ENCODE data around the gene FAM110A.

FAM110A gene

GRCh38 chr20:889106-889505 lies 55.6 kb downstream of the FAM110A start:
- Histone ChIP-seq H4K8ac (ENCODE audit: low read depth, low read length) (no peak overlapping the region), H3K79me1 (ENCODE audit: low read depth, low read length) (no peaks in the 10 kb centered on the region), H2BK12ac (ENCODE audit: low read length) (no peak overlapping the region), H2AFZ (ENCODE audit: low read length) (no peak overlapping the region), H3K4ac (ENCODE audit: low read length) (no peak overlapping the region), H3K4me3 (ENCODE audit: low read length in 2 of 2) (no peak overlapping the region), H3K27me3 (ENCODE audit: control insufficient read depth in 3 of 3, insufficient read depth in 3 of 3, low read depth in 1 of 3, low read length in 3 of 3) (peaks cover 0 to 31% (median 2%) of the 10 kb centered on the region in 3 experiments), H3K23ac (ENCODE audit: low read depth, low read length, poor library complexity) (no peak overlapping the region), H3K36me3 (replicated peaks in 1 of 2; ENCODE audit: control insufficient read depth in 2 of 2, insufficient read depth in 2 of 2, low read length in 2 of 2) (no peaks in the 10 kb centered on the region), H2BK120ac (ENCODE audit: low read depth, low read length) (no peak overlapping the region), H3K4me1 (ENCODE audit: control insufficient read depth in 2 of 2, insufficient read depth in 1 of 2, low read depth in 1 of 2, low read length in 2 of 2) (peaks cover 0 to 6% of the 10 kb centered on the region in 2 donors), H2BK5ac (ENCODE audit: low read length) (no peak overlapping the region), H3K4me2 (ENCODE audit: insufficient read depth, low read length, poor library complexity, severe bottlenecking) (no peak overlapping the region), H3K14ac (ENCODE audit: low read length) (no peak overlapping the region), H3K9me3 (replicated peaks in 1 of 2; ENCODE audit: control insufficient read depth in 2 of 2, insufficient read depth in 1 of 2, low read depth in 1 of 2, low read length in 2 of 2) (no peaks in the 10 kb centered on the region), H3K18ac (ENCODE audit: low read length) (no peak overlapping the region), H2BK15ac (ENCODE audit: low read length) (no peak overlapping the region), H3K27ac (replicated peaks; ENCODE audit: low read length) (no peak overlapping the region), H3K9ac (ENCODE audit: low read depth, low read length, poor library complexity) (no peak overlapping the region), H4K91ac (ENCODE audit: low read depth, low read length, poor library complexity) (no peak overlapping the region), H2AK5ac (ENCODE audit: low read depth, low read length) (no peak overlapping the region)
- WGBS, 2 donors (ENCODE audit: extremely low coverage in 2 of 2, insufficient read length in 2 of 2, insufficient replicate concordance in 1 of 2) = no CpG with 5 or more reads among the region's 5 CpGs
- DNase-seq (ENCODE audit: low spot score) = no peak

GRCh38 chr20:889932-890463 lies 56.5 kb downstream of the FAM110A start:
- Histone ChIP-seq H3K18ac (ENCODE audit: low read length) (no peak overlapping the region), H3K9ac (ENCODE audit: low read depth, low read length, poor library complexity) (no peak overlapping the region), H2AFZ (ENCODE audit: low read length) (no peak overlapping the region), H2BK12ac (ENCODE audit: low read length) (no peak overlapping the region), H2BK120ac (ENCODE audit: low read depth, low read length) (no peak overlapping the region), H3K23ac (ENCODE audit: low read depth, low read length, poor library complexity) (no peak overlapping the region), H4K91ac (ENCODE audit: low read depth, low read length, poor library complexity) (no peak overlapping the region), H2AK5ac (ENCODE audit: low read depth, low read length) (no peak overlapping the region), H3K4ac (ENCODE audit: low read length) (no peak overlapping the region), H3K27ac (replicated peaks; ENCODE audit: low read length) (no peak overlapping the region), H3K36me3 (replicated peaks in 1 of 2; ENCODE audit: control insufficient read depth in 2 of 2, insufficient read depth in 2 of 2, low read length in 2 of 2) (no peaks in the 10 kb centered on the region), H3K9me3 (replicated peaks in 1 of 2; ENCODE audit: control insufficient read depth in 2 of 2, insufficient read depth in 1 of 2, low read depth in 1 of 2, low read length in 2 of 2) (no peaks in the 10 kb centered on the region), H3K4me3 (ENCODE audit: low read length in 2 of 2) (no peak overlapping the region), H4K8ac (ENCODE audit: low read depth, low read length) (no peak overlapping the region), H3K4me1 (ENCODE audit: control insufficient read depth in 2 of 2, insufficient read depth in 1 of 2, low read depth in 1 of 2, low read length in 2 of 2) (peaks cover 0 to 6% of the 10 kb centered on the region in 2 donors), H3K4me2 (ENCODE audit: insufficient read depth, low read length, poor library complexity, severe bottlenecking) (no peak overlapping the region), H2BK5ac (ENCODE audit: low read length) (no peak overlapping the region), H3K79me1 (ENCODE audit: low read depth, low read length) (no peaks in the 10 kb centered on the region), H2BK15ac (ENCODE audit: low read length) (no peak overlapping the region), H3K14ac (ENCODE audit: low read length) (no peak overlapping the region), H3K27me3 (ENCODE audit: control insufficient read depth in 3 of 3, insufficient read depth in 3 of 3, low read depth in 1 of 3, low read length in 3 of 3) (peaks cover 0 to 22% (median 2%) of the 10 kb centered on the region in 3 experiments)
- DNase-seq (ENCODE audit: low spot score) = no peak
- no CpG with 5 or more reads among the region's 10 CpGs for WGBS, 2 donors (ENCODE audit: extremely low coverage in 2 of 2, insufficient read length in 2 of 2, insufficient replicate concordance in 1 of 2)

DNA sequence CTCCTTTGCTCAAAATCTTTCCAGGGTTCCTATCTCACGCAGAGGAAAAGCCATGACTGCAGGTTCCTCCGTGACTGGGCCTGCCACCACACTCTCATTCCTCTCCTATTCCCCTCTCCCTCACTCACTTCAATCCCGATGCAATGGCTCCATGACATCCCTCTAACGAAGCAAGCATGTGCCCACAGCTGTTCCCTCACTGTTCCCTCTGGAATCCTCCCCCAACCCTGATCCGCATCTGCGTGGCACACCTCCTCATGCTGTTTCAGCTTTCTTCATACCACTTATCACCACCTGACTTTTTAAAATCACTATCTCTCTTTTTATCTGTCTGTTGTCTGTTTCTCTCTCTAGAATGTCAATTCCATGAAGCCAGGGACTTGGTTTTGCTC lies 57.1 kb downstream of the FAM110A start:
- DNase-seq (ENCODE audit: low spot score) = no peak
- Histone ChIP-seq H3K4ac (ENCODE audit: low read length) (no peak overlapping the region), H3K79me1 (ENCODE audit: low read depth, low read length) (no peaks in the 10 kb centered on the region), H3K27me3 (ENCODE audit: control insufficient read depth in 3 of 3, insufficient read depth in 3 of 3, low read depth in 1 of 3, low read length in 3 of 3) (peaks cover 0 to 15% (median under 1%) of the 10 kb centered on the region in 3 experiments), H2AFZ (ENCODE audit: low read length) (no peak overlapping the region), H3K36me3 (replicated peaks in 1 of 2; ENCODE audit: control insufficient read depth in 2 of 2, insufficient read depth in 2 of 2, low read length in 2 of 2) (no peaks in the 10 kb centered on the region), H3K4me2 (ENCODE audit: insufficient read depth, low read length, poor library complexity, severe bottlenecking) (no peak overlapping the region), H3K9me3 (replicated peaks in 1 of 2; ENCODE audit: control insufficient read depth in 2 of 2, insufficient read depth in 1 of 2, low read depth in 1 of 2, low read length in 2 of 2) (no peaks in the 10 kb centered on the region), H3K23ac (ENCODE audit: low read depth, low read length, poor library complexity) (no peak overlapping the region), H4K8ac (ENCODE audit: low read depth, low read length) (no peak overlapping the region), H2AK5ac (ENCODE audit: low read depth, low read length) (no peak overlapping the region), H2BK120ac (ENCODE audit: low read depth, low read length) (no peak overlapping the region), H2BK15ac (ENCODE audit: low read length) (no peak overlapping the region), H2BK12ac (ENCODE audit: low read length) (no peak overlapping the region), H3K27ac (replicated peaks; ENCODE audit: low read length) (no peak overlapping the region), H2BK5ac (ENCODE audit: low read length) (no peak overlapping the region), H4K91ac (ENCODE audit: low read depth, low read length, poor library complexity) (no peak overlapping the region), H3K4me3 (ENCODE audit: low read length in 2 of 2) (no peak overlapping the region), H3K18ac (ENCODE audit: low read length) (no peak overlapping the region), H3K4me1 (ENCODE audit: control insufficient read depth in 2 of 2, insufficient read depth in 1 of 2, low read depth in 1 of 2, low read length in 2 of 2) (peaks cover 0 to 4% of the 10 kb centered on the region in 2 donors), H3K14ac (ENCODE audit: low read length) (no peak overlapping the region), H3K9ac (ENCODE audit: low read depth, low read length, poor library complexity) (no peak overlapping the region)
- no CpG with 5 or more reads among the region's 6 CpGs for WGBS, 2 donors (ENCODE audit: extremely low coverage in 2 of 2, insufficient read length in 2 of 2, insufficient replicate concordance in 1 of 2)

GRCh38 chr20:891058-891705 lies 57.7 kb downstream of the FAM110A start:
- Histone ChIP-seq H3K36me3 (replicated peaks in 1 of 2; ENCODE audit: control insufficient read depth in 2 of 2, insufficient read depth in 2 of 2, low read length in 2 of 2) (no peaks in the 10 kb centered on the region), H2BK5ac (ENCODE audit: low read length) (no peak overlapping the region), H2BK12ac (ENCODE audit: low read length) (no peak overlapping the region), H3K4me3 (ENCODE audit: low read length in 2 of 2) (no peak overlapping the region), H4K8ac (ENCODE audit: low read depth, low read length) (no peak overlapping the region), H3K9me3 (replicated peaks in 1 of 2; ENCODE audit: control insufficient read depth in 2 of 2, insufficient read depth in 1 of 2, low read depth in 1 of 2, low read length in 2 of 2) (no peaks in the 10 kb centered on the region), H3K4me1 (ENCODE audit: control insufficient read depth in 2 of 2, insufficient read depth in 1 of 2, low read depth in 1 of 2, low read length in 2 of 2) (peaks cover 0 to 4% of the 10 kb centered on the region in 2 donors), H2AFZ (ENCODE audit: low read length) (no peak overlapping the region), H3K14ac (ENCODE audit: low read length) (no peak overlapping the region), H3K4ac (ENCODE audit: low read length) (no peak overlapping the region), H3K9ac (ENCODE audit: low read depth, low read length, poor library complexity) (peak overlapping the region; percentile 9), H3K79me1 (ENCODE audit: low read depth, low read length) (no peaks in the 10 kb centered on the region), H3K18ac (ENCODE audit: low read length) (no peak overlapping the region), H2AK5ac (ENCODE audit: low read depth, low read length) (no peak overlapping the region), H2BK15ac (ENCODE audit: low read length) (no peak overlapping the region), H2BK120ac (ENCODE audit: low read depth, low read length) (no peak overlapping the region), H3K27ac (replicated peaks; ENCODE audit: low read length) (no peak overlapping the region), H3K23ac (ENCODE audit: low read depth, low read length, poor library complexity) (peak overlapping the region; percentile 74), H3K27me3 (ENCODE audit: control insufficient read depth in 3 of 3, insufficient read depth in 3 of 3, low read depth in 1 of 3, low read length in 3 of 3) (peaks cover 0 to 10% (median 0%) of the 10 kb centered on the region in 3 experiments), H4K91ac (ENCODE audit: low read depth, low read length, poor library complexity) (no peak overlapping the region), H3K4me2 (ENCODE audit: insufficient read depth, low read length, poor library complexity, severe bottlenecking) (no peak overlapping the region)
- DNase-seq (ENCODE audit: low spot score) = no peak
- no CpG with 5 or more reads among the region's 6 CpGs for WGBS, 2 donors (ENCODE audit: extremely low coverage in 2 of 2, insufficient read length in 2 of 2, insufficient replicate concordance in 1 of 2)
